Neural crest cell (in vitro differentiated cells): ENCODE data around the gene EIF2AK3. TPM values are rescaled to one million over a fixed set of nuclear protein-coding genes. Genes with fewer than 3 reads are reported as not detected.

Experiments
- DNase-seq: peaks from one replicate; pipeline ENCODE4 v3.0.0; 2021; ENCODE audit warnings: low read depth, mixed read lengths, low spot score
- H3K27ac Mint-ChIP-seq: one replicate; pipeline ENCODE4 v1.8.0; 2021; ENCODE audit warnings: mild to moderate bottlenecking, mixed read lengths; ENCODE audit not compliant: unreplicated experiment
- H3K27me3 Mint-ChIP-seq: 2 replicates; pipeline ENCODE4 v1.8.0; 2021; ENCODE audit warnings: low read depth, mild to moderate bottlenecking, mixed read lengths
- H3K36me3 Mint-ChIP-seq: 2 replicates; pipeline ENCODE4 v1.8.0; 2021; ENCODE audit warnings: low read depth, mild to moderate bottlenecking, mixed read lengths
- H3K4me1 Mint-ChIP-seq: 2 replicates; pipeline ENCODE4 v1.8.0; 2021; ENCODE audit warnings: mixed read lengths
- H3K4me3 Mint-ChIP-seq: one replicate; pipeline ENCODE4 v1.8.0; 2021; ENCODE audit warnings: mild to moderate bottlenecking, mixed read lengths
- H3K9me3 Mint-ChIP-seq: 2 replicates; pipeline ENCODE4 v1.8.0; 2021; ENCODE audit warnings: mixed read lengths
- CTCF ChIP-seq: fragments of 200-600 bp; sonication (generic); conservative IDR thresholded peaks from 2 replicates; pipeline ENCODE4 v1.5.0; 2021; ENCODE audit warnings: antibody characterized with exemption, mild to moderate bottlenecking
- total RNA-seq: library from RNA; stranded (reverse); gene quantifications from 2 replicates; pipeline ENCODE4 v1.2.1, GENCODE V29; 2021

The EIF2AK3 gene
- total RNA-seq, 1 donor from 2014 or later = 15.2 TPM

DNA sequence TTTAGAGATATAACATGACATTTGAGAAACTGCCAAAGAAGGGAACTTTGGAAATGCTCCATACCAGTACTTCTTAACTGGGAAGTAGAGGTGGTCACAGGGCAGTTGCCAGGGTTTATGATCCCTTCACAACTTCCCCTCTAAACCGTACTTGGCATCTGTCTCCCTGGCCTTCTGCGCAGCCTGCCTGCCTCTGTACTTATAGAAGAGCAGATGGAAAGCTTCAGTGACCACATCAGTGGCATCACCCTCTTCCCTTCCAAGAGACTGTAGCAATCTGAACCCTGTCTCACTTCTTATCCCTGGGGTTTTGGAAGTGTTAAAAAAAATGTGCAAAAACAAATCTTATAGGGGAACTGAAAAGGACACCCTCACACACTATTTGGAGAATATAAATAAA lies 64.1 kb downstream of the EIF2AK3 start:
- Mint-ChIP-seq H3K36me3 (peaks cover 3% of the 10 kb centered on the region), H3K27ac (no peak overlapping the region), H3K4me1 (no peaks in the 10 kb centered on the region), H3K9me3 (no peaks in the 10 kb centered on the region), H3K27me3 (no peaks in the 10 kb centered on the region), H3K4me3 (no peak overlapping the region)
- DNase-seq = no peak
- TF ChIP-seq CTCF = no peak

DNA sequence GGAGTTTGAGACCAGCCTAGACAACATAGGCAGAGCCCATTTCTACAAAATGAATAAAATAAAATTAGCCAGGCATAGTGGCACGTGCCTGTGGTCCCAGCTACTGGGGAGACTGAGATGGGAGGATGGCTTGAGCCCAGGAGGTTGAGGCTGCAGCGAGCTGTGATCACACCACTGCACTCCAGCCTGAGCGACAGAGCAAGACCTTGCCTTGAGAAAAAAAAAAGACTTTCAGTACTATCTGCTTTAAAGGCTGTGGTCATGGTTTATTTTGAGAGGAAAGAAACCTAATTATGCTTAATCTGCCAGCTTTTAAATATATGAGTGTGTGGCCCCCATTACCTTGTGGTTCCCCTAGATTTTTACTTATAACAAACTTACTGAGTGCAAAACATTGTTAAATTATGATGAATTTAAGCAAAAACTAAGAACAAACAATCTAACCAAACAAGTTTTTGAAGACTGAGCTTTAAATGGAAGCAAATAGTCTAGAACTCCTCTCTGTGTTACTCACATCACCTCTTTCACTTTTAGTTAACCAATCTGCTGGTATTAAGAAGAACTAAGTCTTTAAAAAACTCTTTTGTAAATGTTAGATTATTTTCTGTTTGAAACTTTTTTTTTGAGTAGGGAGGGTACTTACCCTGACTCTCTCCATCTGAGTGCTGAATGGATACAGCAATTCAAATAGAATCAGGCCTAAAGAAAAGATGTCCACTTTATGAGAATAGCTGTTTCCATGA lies 65.4 kb downstream of the EIF2AK3 start:
- Mint-ChIP-seq H3K27me3 (no peaks in the 10 kb centered on the region), H3K27ac (no peak overlapping the region), H3K36me3 (peaks cover 3% of the 10 kb centered on the region), H3K4me3 (no peak overlapping the region), H3K9me3 (no peaks in the 10 kb centered on the region), H3K4me1 (no peaks in the 10 kb centered on the region)
- TF ChIP-seq CTCF = no peak
- no peak for DNase-seq

DNA sequence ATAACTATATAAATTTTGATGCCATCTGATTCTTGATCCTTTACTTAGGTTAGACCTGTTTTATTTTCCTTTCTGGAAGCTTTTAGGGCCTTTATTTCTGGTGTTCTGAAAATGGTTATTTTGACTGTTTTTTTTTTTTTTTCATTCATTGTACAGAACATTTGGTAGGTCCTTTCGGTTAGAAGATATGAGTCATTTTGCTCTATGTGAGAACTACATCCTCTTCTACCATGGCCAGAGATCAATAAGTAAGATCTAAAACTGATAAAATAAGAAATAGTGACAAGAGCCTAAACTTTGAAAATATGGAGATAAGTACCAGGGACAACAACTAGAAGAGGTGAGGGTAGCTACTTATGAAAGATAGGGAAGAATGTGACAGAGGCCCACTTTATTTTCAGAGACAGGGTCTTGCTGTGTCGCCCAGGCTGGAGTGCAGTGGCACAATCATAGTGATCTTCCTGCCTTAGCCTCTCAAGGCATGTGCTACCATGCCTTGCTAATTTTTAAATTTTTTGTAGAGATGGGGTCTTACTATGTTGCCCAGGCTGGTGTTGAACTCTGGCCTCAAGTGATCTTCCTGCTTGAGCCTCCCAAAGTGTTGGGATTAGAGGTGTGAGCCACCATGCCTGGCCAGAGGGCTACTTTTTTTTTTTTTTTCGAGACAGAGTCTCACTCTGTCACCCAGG lies 66.5 kb downstream of the EIF2AK3 start:
- no peaks in the 10 kb centered on the region for H3K9me3 Mint-ChIP-seq
- DNase-seq = no peak
- H3K4me3 Mint-ChIP-seq = no peak overlapping the region
- no peaks in the 10 kb centered on the region for H3K27me3 Mint-ChIP-seq
- no peak overlapping the region for H3K27ac Mint-ChIP-seq
- H3K4me1 Mint-ChIP-seq = no peaks in the 10 kb centered on the region
- H3K36me3 Mint-ChIP-seq = peaks cover 6% of the 10 kb centered on the region
- TF ChIP-seq CTCF = no peak

GRCh38 chr2:88557290-88557689 lies 70.0 kb downstream of the EIF2AK3 start:
- Mint-ChIP-seq H3K36me3 (peaks cover 8% of the 10 kb centered on the region), H3K9me3 (no peaks in the 10 kb centered on the region), H3K4me3 (no peak overlapping the region), H3K27me3 (no peaks in the 10 kb centered on the region), H3K4me1 (peaks cover 8% of the 10 kb centered on the region), H3K27ac (no peak overlapping the region)
- no peak for DNase-seq
- no peak for TF ChIP-seq CTCF

- Mint-ChIP-seq H3K27me3 (no peaks in the 10 kb centered on the region), H3K36me3 (peaks cover 8% of the 10 kb centered on the region), H3K4me3 (no peak overlapping the region), H3K27ac (no peak overlapping the region), H3K9me3 (no peaks in the 10 kb centered on the region), H3K4me1 (peaks cover 17% of the 10 kb centered on the region)
- no peak for TF ChIP-seq CTCF
- no peak for DNase-seq
Measured at GRCh38 chr2:88556026-88556425, 71.2 kb downstream of the EIF2AK3 start.
